ENCODE data around the gene PTX3.

PTX3 gene

GRCh38 chr3:157436583-157437291, at the start of gene PTX3:
Gene PTX3, plus strand, starts transcription at chr3:157436850. Its CDS starts 84 bp downstream, at chr3:157436934.
- DNase-seq, result peak; percentile 94

- DNase-seq, result peak; percentile 46
Observed at GRCh38 chr3:157387708-157388435, 48.8 kb upstream of the PTX3 start.

GRCh38 chr3:157388976-157389375, 47.7 kb upstream of the PTX3 start:
- peak; percentile 76 for DNase-seq

GRCh38 chr3:157390713-157391515, 45.7 kb upstream of the PTX3 start:
- no peak for DNase-seq

GRCh38 chr3:157392104-157392503, 44.5 kb upstream of the PTX3 start:
- no peak for DNase-seq

- DNase-seq, result no peak
Observed at GRCh38 chr3:157393113-157393512, 43.5 kb upstream of the PTX3 start.

- DNase-seq, result no peak
Observed at GRCh38 chr3:157394411-157394810, 42.2 kb upstream of the PTX3 start.

- no peak for DNase-seq
Observed at GRCh38 chr3:157398598-157398997, 38.1 kb upstream of the PTX3 start.

- no peak for DNase-seq
Observed at GRCh38 chr3:157404381-157404780, 32.3 kb upstream of the PTX3 start.

GRCh38 chr3:157405457-157405856, 31.2 kb upstream of the PTX3 start:
- peak; percentile 90 for DNase-seq

GRCh38 chr3:157406394-157406793, 30.3 kb upstream of the PTX3 start:
- DNase-seq, result no peak

- DNase-seq, result peak; percentile 16
Observed at GRCh38 chr3:157407769-157408168, 28.9 kb upstream of the PTX3 start.

- DNase-seq, result no peak
Observed at GRCh38 chr3:157408499-157409149, 28.0 kb upstream of the PTX3 start.

GRCh38 chr3:157409516-157409915, 27.1 kb upstream of the PTX3 start:
- DNase-seq, result no peak

- DNase-seq, result peak; percentile 15
Observed at GRCh38 chr3:157410945-157411344, 25.7 kb upstream of the PTX3 start.

GRCh38 chr3:157412323-157412855, 24.3 kb upstream of the PTX3 start:
- no peak for DNase-seq

GRCh38 chr3:157414861-157415260, 21.8 kb upstream of the PTX3 start:
- no peak for DNase-seq

- no peak for DNase-seq
Observed at GRCh38 chr3:157416347-157417087, 20.1 kb upstream of the PTX3 start.

GRCh38 chr3:157417247-157417646, 19.4 kb upstream of the PTX3 start:
- peak; percentile 80 for DNase-seq

- DNase-seq, result peak; percentile 64
Observed at GRCh38 chr3:157418104-157418503, 18.5 kb upstream of the PTX3 start.

- DNase-seq, result peak; percentile 18
Observed at GRCh38 chr3:157420606-157421130, 16.0 kb upstream of the PTX3 start.

GRCh38 chr3:157423337-157423736, 13.3 kb upstream of the PTX3 start:
- peak; percentile 79 for DNase-seq

Measured in fibroblast of skin of right biceps (primary cell).